Measurements from ENCODE around the gene KRTAP5-6. TPM values are rescaled to one million over a fixed set of nuclear protein-coding genes. Genes with fewer than 3 reads are reported as not detected.

The KRTAP5-6 gene
- total RNA-seq, 3 donors from 2014 or later = not detected

DNA sequence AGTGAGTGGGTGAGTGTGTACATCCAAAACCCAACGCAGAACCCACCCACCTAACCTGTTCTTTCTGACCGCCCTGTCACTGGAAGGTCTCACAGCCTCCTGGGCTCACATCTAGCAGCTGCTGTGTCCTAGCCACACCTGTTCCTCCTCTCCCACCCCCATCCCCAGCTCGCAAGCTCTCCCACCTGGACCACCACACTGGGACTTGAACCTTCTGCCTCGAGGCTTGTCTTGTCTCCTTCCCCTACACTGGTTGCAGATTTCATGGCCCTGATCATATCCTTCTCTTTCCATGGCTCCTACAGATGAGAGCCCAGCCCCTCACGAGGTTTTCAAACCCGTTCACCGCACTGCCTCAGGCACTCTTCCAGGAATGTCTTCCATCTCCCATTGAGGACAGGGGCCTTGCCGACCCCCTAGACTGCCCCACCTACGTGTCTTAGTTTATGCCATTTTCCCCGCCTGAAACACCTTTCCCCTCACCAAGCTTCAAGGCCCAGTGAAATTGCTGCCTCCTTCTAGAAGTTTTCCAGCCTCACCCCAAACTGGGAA is 46.7 kb downstream of the KRTAP5-6 start:
- intact Hi-C loops (cut with DNase I; ENCODE audit: low total_unique reads) = no loop called here
- peak in 1 of 2 donors; percentile 14 for DNase-seq (ENCODE audit: low spot score in 2 of 2)
- TF ChIP-seq POLR2AphosphoS5 (IDR thresholded peaks at IDR 0.05) (no peak), POLR2A (IDR thresholded peaks at IDR 0.05) (no peak)
- TF ChIP-seq, protein P1, sequence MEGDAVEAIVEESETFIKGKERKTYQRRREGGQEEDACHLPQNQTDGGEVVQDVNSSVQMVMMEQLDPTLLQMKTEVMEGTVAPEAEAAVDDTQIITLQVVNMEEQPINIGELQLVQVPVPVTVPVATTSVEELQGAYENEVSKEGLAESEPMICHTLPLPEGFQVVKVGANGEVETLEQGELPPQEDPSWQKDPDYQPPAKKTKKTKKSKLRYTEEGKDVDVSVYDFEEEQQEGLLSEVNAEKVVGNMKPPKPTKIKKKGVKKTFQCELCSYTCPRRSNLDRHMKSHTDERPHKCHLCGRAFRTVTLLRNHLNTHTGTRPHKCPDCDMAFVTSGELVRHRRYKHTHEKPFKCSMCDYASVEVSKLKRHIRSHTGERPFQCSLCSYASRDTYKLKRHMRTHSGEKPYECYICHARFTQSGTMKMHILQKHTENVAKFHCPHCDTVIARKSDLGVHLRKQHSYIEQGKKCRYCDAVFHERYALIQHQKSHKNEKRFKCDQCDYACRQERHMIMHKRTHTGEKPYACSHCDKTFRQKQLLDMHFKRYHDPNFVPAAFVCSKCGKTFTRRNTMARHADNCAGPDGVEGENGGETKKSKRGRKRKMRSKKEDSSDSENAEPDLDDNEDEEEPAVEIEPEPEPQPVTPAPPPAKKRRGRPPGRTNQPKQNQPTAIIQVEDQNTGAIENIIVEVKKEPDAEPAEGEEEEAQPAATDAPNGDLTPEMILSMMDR (IDR thresholded peaks at IDR 0.05) = no peak
- peaks cover 0 to 2% of the 10 kb centered on the region in 2 donors for H3K4me1 ChIP-seq
- H3K9me3 ChIP-seq = no peaks in the 10 kb centered on the region
- peaks cover 0 to 12% of the 10 kb centered on the region in 2 donors for H3K27me3 ChIP-seq
- H3K4me3 ChIP-seq = no peak overlapping the region
- no peak overlapping the region for H3K27ac ChIP-seq
- H3K36me3 ChIP-seq = no peaks in the 10 kb centered on the region

DNA sequence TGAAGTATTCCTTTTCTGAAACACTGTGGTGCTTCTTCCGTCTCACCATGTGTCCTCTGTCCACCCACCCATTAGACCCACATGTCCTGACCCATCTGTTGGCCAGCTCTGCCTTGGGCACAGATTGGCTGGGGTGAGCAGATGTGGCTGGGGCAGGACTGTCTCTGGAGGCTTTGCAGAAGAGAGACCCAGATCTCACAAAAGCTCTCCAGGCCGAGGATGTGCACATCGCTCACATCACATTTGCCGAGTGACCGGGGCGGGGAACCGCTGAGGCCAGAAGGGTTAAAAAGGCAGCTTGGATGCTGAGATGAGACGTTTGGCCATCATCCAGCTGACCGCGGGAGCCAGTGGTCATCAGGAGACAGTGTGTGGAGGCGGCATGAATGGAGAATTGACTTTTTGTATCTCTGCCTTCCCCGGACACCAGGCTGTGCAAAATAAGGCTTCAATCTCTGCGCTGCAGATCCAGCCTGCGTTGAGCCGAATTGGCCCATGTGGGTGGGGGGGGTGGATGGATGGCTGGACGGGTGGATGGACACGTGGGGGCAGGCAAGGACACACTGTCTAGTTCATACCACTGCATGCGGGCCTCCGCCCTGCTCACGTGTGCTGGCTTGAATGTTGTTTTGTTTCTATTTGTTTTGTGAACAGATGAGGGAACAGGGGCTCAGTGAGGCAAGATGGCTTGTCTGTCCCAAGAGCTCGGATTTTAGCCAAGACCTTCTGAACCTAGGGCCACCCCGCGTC is 47.3 kb downstream of the KRTAP5-6 start:
- H3K9me3 ChIP-seq = no peaks in the 10 kb centered on the region
- peak in 1 of 2 donors; percentile 51 for DNase-seq (ENCODE audit: low spot score in 2 of 2)
- H3K4me3 ChIP-seq = no peak overlapping the region
- no peak overlapping the region for H3K27ac ChIP-seq
- H3K36me3 ChIP-seq = no peaks in the 10 kb centered on the region
- TF ChIP-seq POLR2AphosphoS5 (IDR thresholded peaks at IDR 0.05) (no peak), POLR2A (IDR thresholded peaks at IDR 0.05) (no peak)
- TF ChIP-seq, protein P1 (IDR thresholded peaks at IDR 0.05) = no peak
- peaks cover 0 to 6% of the 10 kb centered on the region in 2 donors for H3K4me1 ChIP-seq
- H3K27me3 ChIP-seq = peaks cover 0 to 18% of the 10 kb centered on the region in 2 donors
- intact Hi-C loops (cut with DNase I; ENCODE audit: low total_unique reads) = no loop called here

DNA sequence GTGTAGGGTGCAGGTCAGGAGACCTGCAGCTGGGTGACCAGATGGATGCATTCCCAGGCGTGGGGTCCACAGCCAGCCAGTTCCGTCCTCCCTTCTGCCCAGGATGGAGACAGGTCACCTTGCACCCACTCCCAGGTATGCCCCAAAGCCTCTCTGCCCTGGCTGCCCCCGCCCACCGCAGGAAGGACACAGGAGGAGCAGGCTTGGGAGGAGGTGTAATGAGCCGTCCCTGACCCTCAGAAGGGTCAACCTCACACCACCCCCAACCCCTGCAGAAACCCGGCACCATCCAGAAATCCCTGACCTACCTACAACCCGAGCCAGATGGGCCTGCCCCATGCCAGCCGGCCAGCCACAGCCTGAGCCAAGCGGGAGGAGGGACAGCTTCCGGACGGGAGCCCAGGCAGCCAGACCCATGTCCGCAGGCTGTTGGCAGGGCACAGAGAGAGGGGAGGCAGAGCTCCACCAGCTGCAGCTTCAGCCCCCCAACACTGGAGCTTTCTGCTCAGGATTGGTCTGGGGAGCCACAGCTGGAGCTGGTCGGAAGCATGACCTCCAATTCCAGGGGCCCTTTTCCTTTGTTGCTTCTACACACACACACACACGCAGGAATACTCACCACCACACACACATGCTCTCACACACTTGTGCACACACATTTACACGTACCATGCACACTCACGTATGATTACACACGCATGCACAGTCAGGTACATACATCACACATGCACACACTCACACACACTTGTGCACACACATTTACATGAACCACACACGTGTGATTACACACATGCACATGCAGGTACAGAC is 48.1 kb downstream of the KRTAP5-6 start:
- intact Hi-C loops (cut with DNase I; ENCODE audit: low total_unique reads) = no loop called here

DNA sequence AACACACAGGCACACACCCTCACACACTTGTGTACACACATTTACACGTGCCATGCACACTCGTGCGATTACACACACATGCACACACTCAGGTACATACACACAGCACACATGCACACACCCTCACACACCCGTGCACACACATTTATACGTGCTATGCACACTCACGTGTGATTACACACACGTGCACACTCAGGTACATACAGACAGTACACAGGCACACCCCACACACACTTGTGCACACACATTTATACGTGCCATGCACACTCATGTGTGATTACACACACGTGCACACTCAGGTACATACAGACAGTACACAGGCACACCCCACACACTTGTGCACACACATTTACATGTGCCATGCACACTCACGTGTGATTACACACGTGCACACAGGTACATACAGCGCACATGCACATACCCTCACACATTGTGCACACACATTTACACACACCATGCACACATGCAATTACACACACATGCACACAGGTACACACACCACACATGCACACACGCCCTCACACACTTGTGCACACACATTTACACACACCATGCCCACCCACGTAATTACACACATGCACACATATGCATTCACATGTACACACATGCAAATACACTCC is 48.8 kb downstream of the KRTAP5-6 start:
- intact Hi-C loops (cut with DNase I; ENCODE audit: low total_unique reads) = no loop called here
- H3K9me3 ChIP-seq = no peaks in the 10 kb centered on the region
- TF ChIP-seq POLR2AphosphoS5 (IDR thresholded peaks at IDR 0.05) (no peak), POLR2A (IDR thresholded peaks at IDR 0.05) (no peak)
- TF ChIP-seq, protein P1 (IDR thresholded peaks at IDR 0.05) = no peak
- no peak overlapping the region for H3K4me3 ChIP-seq
- H3K4me1 ChIP-seq = peaks cover 0 to 6% of the 10 kb centered on the region in 2 donors
- H3K27ac ChIP-seq = no peak overlapping the region
- peak in 1 of 2 donors; percentile 0 for DNase-seq (ENCODE audit: low spot score in 2 of 2)
- H3K36me3 ChIP-seq = no peaks in the 10 kb centered on the region
- H3K27me3 ChIP-seq = peaks cover 0 to 21% of the 10 kb centered on the region in 2 donors

More for the DNA sequence above, 48.1 kb downstream of the KRTAP5-6 start:
- Histone ChIP-seq H3K27ac (no peak overlapping the region), H3K4me3 (no peak overlapping the region), H3K9me3 (no peaks in the 10 kb centered on the region), H3K36me3 (no peaks in the 10 kb centered on the region), H3K27me3 (peaks cover 0 to 21% of the 10 kb centered on the region in 2 donors), H3K4me1 (peaks cover 0 to 6% of the 10 kb centered on the region in 2 donors)
- DNase-seq (ENCODE audit: low spot score in 2 of 2) = no peak
- no peak for TF ChIP-seq POLR2A (IDR thresholded peaks at IDR 0.05)

DNA sequence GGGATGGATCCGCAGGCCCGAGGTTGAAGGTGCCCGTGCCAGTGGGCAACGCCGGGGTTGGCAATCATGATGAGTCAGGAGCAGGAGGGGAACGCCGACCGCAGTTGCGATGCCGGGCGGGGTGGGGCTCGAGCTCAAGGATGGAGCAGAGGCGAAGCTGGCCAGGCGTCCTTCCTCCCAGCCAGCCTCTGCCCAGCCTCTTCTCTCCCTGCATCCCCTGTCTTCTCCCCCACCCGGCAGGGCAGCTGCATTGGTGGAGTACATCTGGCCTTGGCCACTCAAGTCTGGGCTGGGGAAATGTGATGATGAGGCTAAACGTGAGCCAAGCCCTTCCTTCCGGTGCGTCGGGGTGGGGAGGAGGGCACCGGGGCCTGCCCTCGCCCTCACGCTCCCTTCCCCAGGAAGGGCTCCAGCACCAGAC is 49.5 kb downstream of the KRTAP5-6 start:
- no peaks in the 10 kb centered on the region for H3K9me3 ChIP-seq
- peak in 1 of 2 donors; percentile 49 for DNase-seq (ENCODE audit: low spot score in 2 of 2)
- peak overlapping the region in 2 of 3 donors; percentile 55 to 65 for H3K4me3 ChIP-seq
- TF ChIP-seq POLR2A (IDR thresholded peaks at IDR 0.05) (no peak), POLR2AphosphoS5 (IDR thresholded peaks at IDR 0.05) (no peak)
- TF ChIP-seq, protein P1 (IDR thresholded peaks at IDR 0.05) = no peak
- no peak overlapping the region for H3K27ac ChIP-seq
- intact Hi-C loops (cut with DNase I; ENCODE audit: low total_unique reads) = no loop called here
- peaks cover 0 to 6% of the 10 kb centered on the region in 2 donors for H3K4me1 ChIP-seq
- H3K36me3 ChIP-seq = no peaks in the 10 kb centered on the region
- peaks cover 0 to 21% of the 10 kb centered on the region in 2 donors for H3K27me3 ChIP-seq
